CD14-positive monocyte (primary cell): Measurements from ENCODE around the gene PROC. TPM values are rescaled to one million over a fixed set of nuclear protein-coding genes. Genes with fewer than 3 reads are reported as not detected.

Source experiments
- DNase-seq, 3 donors: peaks; one replicate each; pipeline ENCODE4 v3.0.0-alpha.2; 2011 to 2022
- H2AFZ ChIP-seq: 2 replicates; pipeline ENCODE4 v1.6.0; 2012; ENCODE audit warnings: mild to moderate bottlenecking, low read depth, low read length, inconsistent platforms; ENCODE audit not compliant: insufficient read depth, poor library complexity, severe bottlenecking
- H3K27ac ChIP-seq, 2 donors: 1 replicate in 1 of 2; 2 replicates in 1 of 2; pipeline ENCODE4 v1.5.1; 2012 to 2013; ENCODE audit warnings: low read length in 2 of 2, control low read depth in 1 of 2, inconsistent platforms in 1 of 2, low read depth in 1 of 2, mild to moderate bottlenecking in 1 of 2
- H3K27me3 ChIP-seq, 2 donors: one replicate each; pipeline versions ENCODE4 v1.6.0 to v1.6.1; 2011 to 2013; ENCODE audit warnings: low read length in 2 of 2; ENCODE audit not compliant: control insufficient read depth in 2 of 2, insufficient read depth in 2 of 2
- H3K36me3 ChIP-seq, 2 donors: replicated peaks in 1 of 2; 1 replicate in 1 of 2; 2 replicates in 1 of 2; pipeline versions ENCODE4 v1.5.1 to v1.6.1; 2012 to 2013; ENCODE audit warnings: low read length in 2 of 2, control low read depth in 1 of 2, inconsistent platforms in 1 of 2, mild to moderate bottlenecking in 1 of 2; ENCODE audit not compliant: insufficient read depth in 2 of 2, control insufficient read depth in 1 of 2
- H3K4me1 ChIP-seq, 2 donors: 1 replicate in 1 of 2; 2 replicates in 1 of 2; pipeline versions ENCODE4 v1.5.1 to v1.6.1; 2012 to 2013; ENCODE audit warnings: low read length in 2 of 2, control low read depth in 1 of 2, inconsistent platforms in 1 of 2, mild to moderate bottlenecking in 1 of 2, moderate library complexity in 1 of 2; ENCODE audit not compliant: insufficient read depth in 2 of 2, control insufficient read depth in 1 of 2
- H3K4me2 ChIP-seq: replicated peaks from 2 replicates; pipeline ENCODE3; 2012; ENCODE audit warnings: low read length, moderate library complexity, mild to moderate bottlenecking; ENCODE audit not compliant: poor library complexity, severe bottlenecking; ENCODE audit errors: extremely low read depth
- H3K4me3 ChIP-seq, 3 experiments: fragments of 200-600 bp in 1 of 3; sonication (generic) in 1 of 3; replicated peaks in 1 of 3; 1 replicate in 2 of 3; 2 replicates in 1 of 3; pipeline ENCODE4 v1.5.1; 2011 to 2013; ENCODE audit warnings: low read length in 3 of 3, mild to moderate bottlenecking in 3 of 3, control low read depth in 2 of 3, low read depth in 2 of 3, inconsistent platforms in 1 of 3, moderate library complexity in 1 of 3
- H3K79me2 ChIP-seq: 2 replicates; pipeline ENCODE4 v1.6.0; 2012; ENCODE audit warnings: mild to moderate bottlenecking, control low read depth, inconsistent platforms, low read length, moderate library complexity; ENCODE audit not compliant: insufficient read depth
- H3K9ac ChIP-seq: 2 replicates; pipeline ENCODE4 v1.6.0; 2017; ENCODE audit warnings: low read length, mild to moderate bottlenecking; ENCODE audit not compliant: insufficient read depth, poor library complexity, severe bottlenecking
- H3K9me3 ChIP-seq, 2 donors: replicated peaks in 1 of 2; 1 replicate in 1 of 2; 2 replicates in 1 of 2; pipeline versions ENCODE4 v1.5.1 to v1.6.1; 2012 to 2013; ENCODE audit warnings: low read length in 2 of 2, control low read depth in 1 of 2; ENCODE audit not compliant: control insufficient read depth in 1 of 2, insufficient read depth in 1 of 2
- H4K20me1 ChIP-seq: 2 replicates; pipeline ENCODE4 v1.6.0; 2012; ENCODE audit warnings: mild to moderate bottlenecking, low read length, control low read depth, moderate library complexity; ENCODE audit not compliant: insufficient read depth
- H3K27ac Mint-ChIP-seq, 7 donors: one replicate each; pipeline ENCODE4 v1.8.0; 2020; ENCODE audit warnings: mild to moderate bottlenecking in 7 of 7, mixed read lengths in 7 of 7, moderate library complexity in 6 of 7, inconsistent platforms in 2 of 7
- H3K27me3 Mint-ChIP-seq, 3 donors: one replicate each; pipeline ENCODE4 v1.8.0; 2021 to 2022; ENCODE audit warnings: low read depth in 3 of 3, mild to moderate bottlenecking in 3 of 3, mixed read lengths in 3 of 3, moderate library complexity in 3 of 3, inconsistent platforms in 1 of 3
- H3K36me3 Mint-ChIP-seq, 2 donors: one replicate each; pipeline ENCODE4 v1.8.0; 2020; ENCODE audit warnings: mixed read lengths in 2 of 2, inconsistent platforms in 1 of 2, mild to moderate bottlenecking in 1 of 2
- H3K4me1 Mint-ChIP-seq: one replicate; pipeline ENCODE4 v1.8.0; 2020; ENCODE audit warnings: mild to moderate bottlenecking, mixed read lengths
- H3K4me3 Mint-ChIP-seq, 2 donors: one replicate each; pipeline ENCODE4 v1.8.0; 2020; ENCODE audit warnings: mild to moderate bottlenecking in 2 of 2, mixed read lengths in 2 of 2, moderate library complexity in 1 of 2
- H3K9me3 Mint-ChIP-seq, 7 donors: one replicate each; pipeline ENCODE4 v1.8.0; 2020 to 2022; ENCODE audit warnings: mixed read lengths in 7 of 7, mild to moderate bottlenecking in 6 of 7, moderate library complexity in 6 of 7, inconsistent platforms in 2 of 7
- WGBS: methylation state at CpG from one replicate; pipeline ENCODE4 v1.1.5; 2013; ENCODE audit warnings: missing lambda C conversion rate; ENCODE audit not compliant: insufficient coverage; 5-methylcytosine and 5-hydroxymethylcytosine counted together
- intact Hi-C, 2 donors: fragments of 100-400 bp; cut with micrococcal nuclease; formaldehyde crosslinking; loops; one replicate each; pipeline versions ENCODE4 v1.15.0 to v1.15.1; 2023
- polyA plus RNA-seq, 3 donors: library from polyadenylated mRNA; depleted of rRNA in 1 of 3; unstranded in 2 of 3; stranded (reverse) in 1 of 3; fragments of 300-500 nt in 2 of 3; fragments of >200 nt in 1 of 3; fragmentation: Illumina TruSeq in 2 of 3; gene quantifications; 1 replicate in 2 of 3; 2 replicates in 1 of 3; pipeline ENCODE4 v1.2.3, GENCODE V29; 2012 to 2021
- TF ChIP-seq, protein P1 (sequence below): fragments of 200-600 bp; IDR thresholded peaks from one replicate; pipeline ENCODE4 v1.8.0; 2022; ENCODE audit warnings: antibody characterized with exemption, mild to moderate bottlenecking

PROC gene
- polyA plus RNA-seq, 3 donors, result 0.69 TPM; not detected in 2

DNA sequence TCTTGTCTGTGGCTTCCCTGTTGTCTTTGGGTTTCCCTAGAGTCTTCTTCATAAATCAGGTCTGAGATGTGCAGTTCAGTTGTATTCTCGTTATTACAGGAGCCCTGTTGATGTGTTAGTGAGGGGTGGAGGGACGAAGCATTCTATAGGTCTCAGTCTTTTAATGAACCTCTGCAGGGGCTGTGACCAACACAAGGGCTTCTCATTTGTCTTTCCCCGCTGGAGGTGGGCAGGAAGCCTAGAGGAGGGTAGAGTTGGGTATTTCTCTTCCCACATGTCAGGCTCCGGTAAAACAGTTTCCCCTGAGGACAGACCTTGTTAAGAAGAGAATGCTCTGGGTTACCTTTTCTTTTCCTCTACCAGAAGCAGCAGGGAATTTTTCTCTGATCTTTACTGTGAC lies 31.2 kb downstream of the PROC start:
- Histone ChIP-seq H3K79me2 (no peaks in the 10 kb centered on the region), H3K27ac (no peak overlapping the region), H3K4me3 (no peak overlapping the region), H3K4me1 (no peaks in the 10 kb centered on the region), H3K9ac (no peak overlapping the region), H3K4me2 (no peak overlapping the region), H3K36me3 (no peaks in the 10 kb centered on the region), H4K20me1 (no peaks in the 10 kb centered on the region), H2AFZ (no peak overlapping the region), H3K9me3 (peaks cover 4 to 9% of the 10 kb centered on the region in 2 donors), H3K27me3 (no peaks in the 10 kb centered on the region)
- peaks cover 0 to 3% (median 0%) of the 10 kb centered on the region in 3 donors for H3K27me3 Mint-ChIP-seq
- intact Hi-C loops, result no loop called here
- no peaks in the 10 kb centered on the region for H3K4me1 Mint-ChIP-seq
- H3K36me3 Mint-ChIP-seq, result peaks cover 8 to 12% of the 10 kb centered on the region in 2 donors
- no peak overlapping the region for H3K27ac Mint-ChIP-seq
- no peak for DNase-seq
- TF ChIP-seq, protein P1, sequence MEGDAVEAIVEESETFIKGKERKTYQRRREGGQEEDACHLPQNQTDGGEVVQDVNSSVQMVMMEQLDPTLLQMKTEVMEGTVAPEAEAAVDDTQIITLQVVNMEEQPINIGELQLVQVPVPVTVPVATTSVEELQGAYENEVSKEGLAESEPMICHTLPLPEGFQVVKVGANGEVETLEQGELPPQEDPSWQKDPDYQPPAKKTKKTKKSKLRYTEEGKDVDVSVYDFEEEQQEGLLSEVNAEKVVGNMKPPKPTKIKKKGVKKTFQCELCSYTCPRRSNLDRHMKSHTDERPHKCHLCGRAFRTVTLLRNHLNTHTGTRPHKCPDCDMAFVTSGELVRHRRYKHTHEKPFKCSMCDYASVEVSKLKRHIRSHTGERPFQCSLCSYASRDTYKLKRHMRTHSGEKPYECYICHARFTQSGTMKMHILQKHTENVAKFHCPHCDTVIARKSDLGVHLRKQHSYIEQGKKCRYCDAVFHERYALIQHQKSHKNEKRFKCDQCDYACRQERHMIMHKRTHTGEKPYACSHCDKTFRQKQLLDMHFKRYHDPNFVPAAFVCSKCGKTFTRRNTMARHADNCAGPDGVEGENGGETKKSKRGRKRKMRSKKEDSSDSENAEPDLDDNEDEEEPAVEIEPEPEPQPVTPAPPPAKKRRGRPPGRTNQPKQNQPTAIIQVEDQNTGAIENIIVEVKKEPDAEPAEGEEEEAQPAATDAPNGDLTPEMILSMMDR, result no peak
- WGBS, result 100% methylated on average over 1 of the region's 4 CpGs
- H3K4me3 Mint-ChIP-seq, result no peak overlapping the region
- peaks cover 4 to 15% (median 13%) of the 10 kb centered on the region in 7 donors for H3K9me3 Mint-ChIP-seq

DNA sequence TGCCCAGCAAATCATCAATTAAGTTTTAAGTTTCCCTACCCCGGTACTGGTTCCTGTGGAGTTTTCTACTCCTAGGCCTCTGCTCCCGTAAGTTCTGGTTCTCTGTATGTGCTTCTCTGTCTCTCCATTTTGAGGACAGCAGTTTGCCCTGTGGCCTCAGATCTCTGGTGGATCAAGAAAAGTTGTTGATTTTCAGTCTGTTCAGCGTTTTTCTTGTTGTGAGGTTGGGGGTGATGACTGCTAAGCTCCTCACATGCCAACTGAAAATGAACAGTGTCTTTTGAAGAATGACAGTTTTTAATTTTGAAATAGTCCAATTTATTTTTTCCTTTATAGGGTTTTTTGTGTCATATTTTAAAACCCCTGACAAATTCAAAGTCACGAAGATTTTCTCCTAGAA lies 31.7 kb downstream of the PROC start:
- DNase-seq, result no peak
- no peaks in the 10 kb centered on the region for H3K36me3 ChIP-seq
- Mint-ChIP-seq H3K27ac (no peak overlapping the region), H3K9me3 (peaks cover 4 to 10% (median 9%) of the 10 kb centered on the region in 7 donors), H3K4me1 (no peaks in the 10 kb centered on the region), H3K27me3 (peaks cover 0 to 3% (median 0%) of the 10 kb centered on the region in 3 donors), H3K36me3 (peaks cover 8 to 12% of the 10 kb centered on the region in 2 donors), H3K4me3 (no peak overlapping the region)
- H3K9ac ChIP-seq, result no peak overlapping the region
- H3K79me2 ChIP-seq, result no peaks in the 10 kb centered on the region
- H3K4me2 ChIP-seq, result no peak overlapping the region
- TF ChIP-seq, protein P1, result no peak
- no peak overlapping the region for H3K4me3 ChIP-seq
- H2AFZ ChIP-seq, result no peak overlapping the region
- intact Hi-C loops, result no loop called here
- H4K20me1 ChIP-seq, result no peaks in the 10 kb centered on the region
- H3K27ac ChIP-seq, result no peak overlapping the region
- 100% methylated on average over 2 of the region's 4 CpGs for WGBS
- no peaks in the 10 kb centered on the region for H3K4me1 ChIP-seq
- peaks cover 0 to 4% of the 10 kb centered on the region in 2 donors for H3K9me3 ChIP-seq
- no peaks in the 10 kb centered on the region for H3K27me3 ChIP-seq
